Mucosa of rectum (tissue), 2 donors: ENCODE results near the gene TENT5C.

ENCODE experiments used
- H3K27ac ChIP-seq, 2 donors: one replicate each; pipeline ENCODE4 v1.7.0; 2013; ENCODE audit warnings: inconsistent platforms in 2 of 2, low read depth in 2 of 2, low read length in 2 of 2
- H3K27me3 ChIP-seq, 2 donors: one replicate each; pipeline ENCODE4 v1.7.0; 2013; ENCODE audit warnings: low read length in 2 of 2; ENCODE audit not compliant: control insufficient read depth in 2 of 2, insufficient read depth in 2 of 2
- H3K36me3 ChIP-seq, 2 donors: one replicate each; pipeline ENCODE4 v1.7.0; 2013; ENCODE audit warnings: low read length in 2 of 2; ENCODE audit not compliant: control insufficient read depth in 2 of 2, insufficient read depth in 2 of 2
- H3K4me1 ChIP-seq, 2 donors: one replicate each; pipeline ENCODE4 v1.7.0; 2013; ENCODE audit warnings: low read length in 2 of 2, mild to moderate bottlenecking in 1 of 2; ENCODE audit not compliant: control insufficient read depth in 2 of 2, insufficient read depth in 2 of 2
- H3K4me3 ChIP-seq, 2 donors: one replicate each; pipeline ENCODE4 v1.7.0; 2013; ENCODE audit warnings: low read length in 2 of 2
- H3K9ac ChIP-seq, 2 donors: one replicate each; pipeline ENCODE4 v1.7.0; 2013; ENCODE audit warnings: low read length in 2 of 2, low read depth in 1 of 2, mild to moderate bottlenecking in 1 of 2
- H3K9me3 ChIP-seq, 2 donors: one replicate each; pipeline ENCODE4 v1.7.0; 2013; ENCODE audit warnings: low read length in 2 of 2; ENCODE audit not compliant: control insufficient read depth in 2 of 2
- donor health status: healthy.
- donor health status: Normal muscosa, but diverticular disease.

TENT5C gene

DNA sequence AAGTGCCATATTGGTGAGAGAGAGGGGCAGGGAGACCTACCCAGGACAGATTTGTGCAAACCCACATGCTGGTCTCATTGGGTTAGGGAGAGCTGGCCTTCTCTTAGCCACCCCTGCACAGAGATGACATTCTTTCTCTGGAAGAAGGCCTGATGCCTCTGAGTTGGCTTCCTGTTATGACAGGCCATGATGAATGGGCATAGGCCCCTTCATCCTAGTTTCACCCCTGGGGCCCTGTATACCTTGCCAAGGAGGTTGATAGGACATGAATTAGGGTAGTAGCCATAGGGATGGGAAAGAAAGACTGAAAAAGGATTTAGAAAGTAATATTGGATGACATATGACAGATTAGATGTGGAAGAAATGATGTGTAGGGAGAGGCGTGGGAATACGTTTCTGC lies 46.6 kb downstream of the TENT5C start:
- Histone ChIP-seq H3K9ac (no peak overlapping the region), H3K36me3 (no peaks in the 10 kb centered on the region), H3K4me1 (peaks cover 3 to 29% of the 10 kb centered on the region in 2 donors), H3K27ac (peak overlapping the region in 1 of 2 donors; percentile 33), H3K9me3 (no peaks in the 10 kb centered on the region), H3K27me3 (no peaks in the 10 kb centered on the region), H3K4me3 (no peak overlapping the region)

DNA sequence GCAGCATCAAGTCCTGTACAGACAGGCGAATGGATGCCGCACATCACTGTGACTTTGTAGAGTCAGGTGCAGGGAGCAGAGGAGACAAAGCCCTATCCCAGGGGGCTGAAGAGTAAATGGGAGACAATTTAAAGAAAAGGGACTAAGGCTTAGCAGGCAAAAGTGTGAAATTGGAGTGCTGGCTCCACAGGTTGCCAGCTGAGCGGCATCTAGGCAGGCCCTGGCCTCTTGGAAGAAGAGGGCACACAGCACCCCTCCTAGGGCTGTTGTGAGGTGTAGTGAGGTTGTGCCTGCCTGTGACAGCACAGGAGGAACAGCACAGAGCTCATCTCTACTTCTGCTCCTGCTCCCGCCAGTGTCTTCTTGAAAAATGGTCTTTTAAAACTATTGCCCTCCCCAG lies 47.3 kb downstream of the TENT5C start:
- H3K9me3 ChIP-seq = no peaks in the 10 kb centered on the region
- H3K27me3 ChIP-seq = no peaks in the 10 kb centered on the region
- H3K36me3 ChIP-seq = no peaks in the 10 kb centered on the region
- H3K9ac ChIP-seq = peak overlapping the region in 1 of 2 donors; percentile 5
- peaks cover 3 to 32% of the 10 kb centered on the region in 2 donors for H3K4me1 ChIP-seq
- H3K27ac ChIP-seq = peak overlapping the region; percentile 14 to 75
- H3K4me3 ChIP-seq = no peak overlapping the region

DNA sequence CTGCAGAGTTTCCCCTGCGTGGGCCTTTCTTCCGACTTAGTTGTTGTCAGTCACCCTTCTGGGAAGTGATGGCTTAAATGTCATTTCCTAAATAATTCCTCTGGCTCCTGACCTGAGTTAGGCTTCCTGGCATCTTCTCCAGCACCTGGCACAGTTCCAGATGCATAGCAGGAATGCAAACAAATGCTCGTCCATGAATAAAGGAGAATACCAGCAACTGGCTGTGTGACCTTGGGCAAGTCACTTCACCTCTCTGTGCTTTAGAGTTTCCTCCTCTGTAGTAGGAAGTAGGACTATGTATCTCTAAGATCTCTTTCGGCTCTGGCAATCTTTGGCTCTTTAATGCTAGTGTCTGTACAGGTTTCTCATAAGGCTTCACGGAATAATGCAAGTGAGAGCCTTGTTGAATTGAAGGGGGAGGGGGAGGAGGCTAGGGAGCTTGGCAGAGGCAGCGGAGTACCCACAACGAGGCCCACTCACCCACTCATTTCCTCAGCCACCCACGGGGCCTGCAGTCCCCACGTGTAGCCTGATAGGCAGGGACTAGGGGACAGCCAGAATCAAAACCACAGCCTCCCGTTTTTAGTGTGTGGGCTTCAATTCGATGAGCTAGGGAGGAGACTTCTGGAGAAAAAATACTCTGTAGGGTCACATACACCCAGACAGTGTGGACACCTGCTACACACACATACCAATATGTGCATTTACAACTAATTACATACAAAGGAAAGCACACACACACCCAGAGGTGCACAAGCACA lies 48.1 kb downstream of the TENT5C start:
- Histone ChIP-seq H3K9me3 (no peaks in the 10 kb centered on the region), H3K4me1 (peaks cover 6 to 34% of the 10 kb centered on the region in 2 donors), H3K27me3 (no peaks in the 10 kb centered on the region), H3K36me3 (no peaks in the 10 kb centered on the region), H3K9ac (no peak overlapping the region), H3K27ac (peak overlapping the region; percentile 35 to 75), H3K4me3 (no peak overlapping the region)

DNA sequence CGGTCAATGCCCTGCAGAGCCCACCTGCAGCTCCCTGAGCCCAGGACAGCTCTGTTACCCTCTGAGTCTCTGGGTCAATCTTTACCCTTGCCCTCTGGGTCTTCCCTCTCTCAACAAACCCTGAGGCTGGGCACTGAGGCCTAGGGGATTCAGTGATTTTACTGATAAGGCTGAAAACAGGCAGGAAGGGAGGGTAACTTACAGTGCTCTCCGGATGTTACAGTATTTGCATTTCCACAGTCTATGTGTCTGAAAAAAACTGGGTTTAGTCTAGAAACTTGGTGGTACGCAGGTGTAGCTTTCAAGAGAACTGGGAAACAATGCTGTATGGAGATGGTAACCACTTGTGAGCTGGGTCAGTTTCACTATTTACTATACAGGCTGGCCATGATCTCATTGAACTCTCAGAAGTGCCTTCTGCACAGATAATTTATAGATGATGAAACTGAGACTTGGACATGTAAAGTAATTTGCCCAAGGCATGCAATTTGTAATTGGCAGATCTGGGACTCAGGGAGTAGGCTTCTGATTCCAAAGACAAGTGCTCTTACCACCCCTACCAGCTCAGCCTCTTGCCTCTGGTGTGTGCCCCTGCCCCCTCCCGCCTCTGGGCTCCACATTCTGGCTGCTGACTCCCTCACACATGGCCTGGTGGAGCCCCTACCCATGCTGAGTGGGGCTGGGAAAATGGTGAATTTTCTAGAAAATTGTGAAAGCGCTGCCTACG lies 48.8 kb downstream of the TENT5C start:
- Histone ChIP-seq H3K36me3 (no peaks in the 10 kb centered on the region), H3K4me3 (no peak overlapping the region), H3K27me3 (no peaks in the 10 kb centered on the region), H3K9me3 (no peaks in the 10 kb centered on the region), H3K4me1 (peaks cover 6 to 36% of the 10 kb centered on the region in 2 donors), H3K9ac (no peak overlapping the region), H3K27ac (peak overlapping the region; percentile 63 to 78)

DNA sequence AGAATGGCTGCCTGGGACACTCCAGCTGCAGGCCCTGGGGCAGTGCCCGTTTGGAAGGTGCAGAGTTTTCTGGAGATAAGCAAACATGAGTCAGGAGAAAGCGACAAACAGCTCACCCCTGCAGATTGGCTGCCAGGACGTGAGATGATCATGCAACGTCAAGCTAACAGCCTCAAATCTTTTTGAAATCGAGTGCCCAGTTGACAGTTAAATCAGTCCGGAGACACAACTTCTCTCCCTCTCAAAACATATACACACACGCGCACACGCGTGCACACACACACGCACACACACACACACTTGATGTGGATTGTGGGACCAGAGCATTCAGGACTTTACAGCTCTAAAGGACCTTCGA lies 49.4 kb downstream of the TENT5C start:
- Histone ChIP-seq H3K4me3 (no peak overlapping the region), H3K36me3 (no peaks in the 10 kb centered on the region), H3K27me3 (no peaks in the 10 kb centered on the region), H3K9me3 (no peaks in the 10 kb centered on the region), H3K9ac (no peak overlapping the region), H3K27ac (peak overlapping the region; percentile 63 to 78), H3K4me1 (peaks cover 6 to 39% of the 10 kb centered on the region in 2 donors)

DNA sequence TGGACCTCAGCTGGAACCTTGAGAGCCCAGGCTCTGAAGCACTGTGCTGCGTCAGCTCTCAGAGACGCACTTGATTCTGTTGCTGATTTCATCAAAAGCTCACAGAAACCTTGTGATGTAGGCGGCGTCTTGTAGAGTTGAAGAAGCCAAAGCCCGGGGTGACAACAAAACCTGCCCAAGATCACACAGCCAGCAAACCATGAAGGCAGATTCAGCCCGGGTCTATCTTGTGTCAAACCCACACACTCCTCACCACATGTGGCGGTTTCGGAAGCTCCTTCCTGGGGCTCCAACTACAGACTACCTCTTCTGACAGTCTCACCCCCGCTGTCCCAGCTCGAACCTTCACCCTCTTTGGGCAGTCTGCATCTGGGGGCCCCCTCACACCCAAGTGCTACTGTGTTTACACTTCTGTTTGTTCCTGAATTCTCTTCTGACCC lies 50.4 kb downstream of the TENT5C start:
- H3K4me1 ChIP-seq = peaks cover 6 to 39% of the 10 kb centered on the region in 2 donors
- H3K9ac ChIP-seq = no peak overlapping the region
- H3K36me3 ChIP-seq = no peaks in the 10 kb centered on the region
- H3K4me3 ChIP-seq = no peak overlapping the region
- peak overlapping the region; percentile 59 to 78 for H3K27ac ChIP-seq
- no peaks in the 10 kb centered on the region for H3K27me3 ChIP-seq
- H3K9me3 ChIP-seq = no peaks in the 10 kb centered on the region

DNA sequence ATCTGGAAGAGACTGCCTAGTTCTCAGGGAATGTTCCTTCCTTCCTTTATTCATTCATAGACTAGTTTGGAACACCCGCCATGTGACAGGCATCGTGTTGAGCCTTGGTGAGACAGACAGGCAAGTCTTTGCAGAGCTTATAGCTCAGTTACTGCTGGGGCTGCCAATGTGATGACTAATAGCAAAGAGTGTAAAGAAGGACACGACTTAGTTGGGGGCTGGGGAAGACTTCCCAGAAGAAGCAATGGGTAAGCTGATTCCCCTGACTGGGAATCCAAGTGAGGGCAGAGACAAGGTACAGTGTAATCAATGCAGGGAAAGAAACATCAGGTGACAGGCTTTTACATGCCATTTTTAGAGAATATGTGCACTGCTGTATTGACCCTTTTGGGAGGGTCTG lies 51.2 kb downstream of the TENT5C start:
- Histone ChIP-seq H3K9ac (no peak overlapping the region), H3K27ac (peak overlapping the region; percentile 59 to 78), H3K4me1 (peaks cover 6 to 39% of the 10 kb centered on the region in 2 donors), H3K27me3 (no peaks in the 10 kb centered on the region), H3K4me3 (no peak overlapping the region), H3K9me3 (no peaks in the 10 kb centered on the region), H3K36me3 (no peaks in the 10 kb centered on the region)

DNA sequence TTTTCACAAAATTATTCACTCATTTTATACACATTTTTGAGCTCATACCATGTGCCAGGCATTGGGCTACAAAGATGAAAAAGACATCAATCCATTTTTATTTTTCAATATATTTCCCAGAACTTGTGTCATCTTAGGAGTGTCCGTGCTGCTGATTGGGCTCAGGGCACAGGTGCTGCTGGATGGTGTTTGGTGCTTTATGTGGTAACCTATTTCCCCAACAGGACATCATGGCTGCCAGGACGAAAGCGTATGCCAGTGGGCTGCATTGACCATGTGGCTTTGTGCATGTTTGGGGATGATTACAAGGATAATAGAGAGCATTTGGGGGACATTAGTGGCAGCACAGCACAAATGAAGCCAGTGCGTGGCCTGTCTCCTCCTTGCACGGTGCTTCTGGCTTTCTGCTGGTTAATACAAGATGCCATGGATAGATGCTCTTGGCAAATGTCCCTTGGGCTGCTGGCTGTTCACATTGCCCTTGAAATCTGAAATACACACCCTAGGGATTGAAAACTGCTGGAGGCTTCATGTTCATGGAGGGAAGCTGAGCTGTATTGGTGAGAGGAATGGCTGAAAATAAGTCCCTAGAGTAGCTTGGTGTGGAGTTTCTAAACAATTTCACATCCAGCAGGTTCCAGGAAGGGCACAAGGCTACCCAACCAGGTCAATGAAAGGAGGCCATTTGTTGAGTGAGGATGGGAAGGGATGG lies 52.3 kb downstream of the TENT5C start:
- Histone ChIP-seq H3K36me3 (no peaks in the 10 kb centered on the region), H3K9ac (no peak overlapping the region), H3K27ac (peak overlapping the region; percentile 51 to 77), H3K4me1 (peaks cover 7 to 39% of the 10 kb centered on the region in 2 donors), H3K9me3 (no peaks in the 10 kb centered on the region), H3K4me3 (no peak overlapping the region), H3K27me3 (no peaks in the 10 kb centered on the region)

DNA sequence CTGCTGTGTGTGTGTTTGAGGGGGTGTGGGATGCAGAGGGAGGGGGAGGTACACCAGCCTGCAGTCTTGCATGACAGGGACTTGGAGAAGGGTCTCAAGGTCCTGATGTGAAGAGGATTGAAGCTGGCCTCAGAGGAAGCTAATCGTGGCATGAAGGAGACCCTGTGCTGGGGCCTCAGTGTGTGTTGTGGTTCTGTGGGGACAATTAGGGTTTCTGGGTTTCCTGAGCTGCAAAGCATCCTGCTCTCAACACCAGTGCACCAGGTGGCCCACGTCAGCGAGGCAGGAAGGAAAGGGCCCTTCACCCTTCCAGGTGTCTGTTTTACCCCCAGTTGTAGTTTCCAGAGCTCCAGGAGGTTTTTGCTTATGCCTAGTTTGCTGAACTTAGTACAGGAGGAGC lies 52.8 kb downstream of the TENT5C start:
- Histone ChIP-seq H3K4me1 (peaks cover 10 to 39% of the 10 kb centered on the region in 2 donors), H3K27ac (peak overlapping the region; percentile 51 to 77), H3K9ac (no peak overlapping the region)

More for the DNA sequence above, 52.8 kb downstream of the TENT5C start:
- no peak overlapping the region for H3K4me3 ChIP-seq
- H3K36me3 ChIP-seq = no peaks in the 10 kb centered on the region
- H3K9me3 ChIP-seq = no peaks in the 10 kb centered on the region
- no peaks in the 10 kb centered on the region for H3K27me3 ChIP-seq
